HG03565 (cell line): ENCODE results near the gene ZNF268.

Experiments used
- ATAC-seq: cut with Tn5 transposase; IDR thresholded peaks from one replicate; pipeline ENCODE4 v1.9.1; 2021; ENCODE audit warnings: mild to moderate bottlenecking, moderate library complexity; ENCODE audit not compliant: unreplicated experiment

ZNF268 gene

DNA sequence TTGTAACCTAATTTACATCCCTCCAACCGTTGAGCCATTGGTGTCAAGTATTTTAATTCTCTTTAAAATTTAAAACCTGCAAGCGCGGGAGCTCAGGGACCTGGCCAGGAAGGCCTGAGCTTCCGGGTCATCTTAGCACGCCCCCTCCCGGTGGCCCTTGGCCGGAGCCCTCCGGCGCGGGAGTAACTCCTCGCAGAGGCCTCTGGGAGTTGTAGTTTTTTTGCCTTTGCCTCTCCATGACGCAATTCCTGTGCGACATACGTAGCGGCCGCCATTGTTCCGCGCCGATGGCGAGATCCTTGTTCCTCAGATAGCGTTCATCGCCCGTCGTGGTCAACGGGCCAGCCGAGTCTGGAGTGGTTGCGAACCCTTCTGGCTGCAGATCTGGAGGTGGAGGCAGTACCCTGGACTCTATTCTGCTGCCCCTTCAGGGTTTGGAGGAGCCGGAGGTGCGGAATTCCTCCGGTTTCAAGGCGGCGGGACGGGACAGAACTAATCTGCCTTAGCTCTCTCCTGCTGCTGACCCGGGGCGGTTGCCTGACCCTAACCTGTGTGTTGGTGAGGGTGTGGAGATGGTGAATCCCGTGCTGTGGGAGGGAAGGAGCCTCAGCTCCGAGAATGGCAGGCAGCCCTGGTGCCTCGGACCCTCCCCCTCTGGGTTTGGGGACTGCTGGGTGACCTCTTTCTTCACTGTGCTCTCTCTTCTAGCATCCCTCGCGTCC lies at the start of gene ZNF268:
ZNF268 (plus strand) TSS at position 258 of the 722 bp plus-strand sequence. CDS start 503 bp downstream, outside the sequence.
- peak; percentile 93 for ATAC-seq

DNA sequence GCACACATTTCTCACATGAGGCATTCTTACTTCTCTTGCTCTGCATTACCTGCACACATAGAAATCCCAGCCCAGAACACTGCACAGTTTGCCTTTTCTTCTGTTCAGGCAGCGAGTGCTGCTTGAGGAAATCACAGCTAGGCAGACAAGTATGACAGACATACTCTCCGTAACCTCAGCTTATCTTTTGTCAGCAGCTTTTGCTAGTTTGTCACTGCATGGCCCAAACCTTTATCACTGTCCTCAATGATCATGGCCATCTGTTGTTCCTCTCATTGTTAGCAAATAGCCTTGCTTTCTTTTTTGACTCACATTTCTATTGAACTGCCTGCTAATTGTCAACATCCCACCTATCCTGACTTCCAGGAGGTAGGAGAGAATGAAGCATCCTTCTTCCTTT lies 45.5 kb upstream of the ZNF268 start:
- no peak for ATAC-seq

DNA sequence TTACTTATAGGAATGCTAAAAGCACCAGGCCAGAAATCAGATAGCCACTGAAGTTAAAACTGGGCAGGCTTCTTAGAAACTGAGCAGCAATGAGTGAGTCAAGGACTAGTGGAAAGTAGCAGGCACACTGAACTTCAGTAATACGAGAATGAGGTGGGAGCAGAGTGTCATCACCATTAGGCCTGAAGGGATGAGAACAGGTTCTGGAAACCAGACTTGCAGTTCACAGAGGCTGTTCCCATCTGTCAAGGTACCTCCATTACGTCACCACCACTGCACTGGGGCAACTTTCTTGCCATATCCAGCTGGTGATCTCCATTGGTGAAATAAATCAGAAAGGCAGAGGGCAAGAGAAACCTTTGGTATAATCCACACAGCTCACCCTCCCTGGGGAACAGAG lies 35.3 kb upstream of the ZNF268 start:
- no peak for ATAC-seq

DNA sequence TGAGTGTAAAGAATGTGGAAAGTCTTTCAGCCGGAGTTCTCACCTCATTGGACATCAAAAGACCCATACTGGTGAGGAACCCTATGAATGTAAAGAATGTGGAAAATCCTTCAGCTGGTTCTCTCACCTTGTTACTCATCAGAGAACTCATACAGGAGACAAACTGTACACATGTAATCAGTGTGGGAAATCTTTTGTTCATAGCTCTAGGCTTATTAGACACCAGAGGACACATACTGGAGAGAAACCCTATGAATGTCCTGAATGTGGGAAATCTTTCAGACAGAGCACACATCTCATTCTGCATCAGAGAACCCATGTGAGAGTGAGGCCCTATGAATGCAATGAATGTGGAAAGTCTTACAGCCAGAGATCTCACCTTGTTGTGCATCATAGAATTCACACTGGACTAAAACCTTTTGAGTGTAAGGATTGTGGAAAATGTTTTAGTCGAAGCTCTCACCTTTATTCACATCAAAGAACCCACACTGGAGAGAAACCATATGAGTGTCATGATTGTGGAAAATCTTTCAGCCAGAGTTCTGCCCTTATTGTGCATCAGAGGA lies 25.1 kb upstream of the ZNF268 start:
- no peak for ATAC-seq

DNA sequence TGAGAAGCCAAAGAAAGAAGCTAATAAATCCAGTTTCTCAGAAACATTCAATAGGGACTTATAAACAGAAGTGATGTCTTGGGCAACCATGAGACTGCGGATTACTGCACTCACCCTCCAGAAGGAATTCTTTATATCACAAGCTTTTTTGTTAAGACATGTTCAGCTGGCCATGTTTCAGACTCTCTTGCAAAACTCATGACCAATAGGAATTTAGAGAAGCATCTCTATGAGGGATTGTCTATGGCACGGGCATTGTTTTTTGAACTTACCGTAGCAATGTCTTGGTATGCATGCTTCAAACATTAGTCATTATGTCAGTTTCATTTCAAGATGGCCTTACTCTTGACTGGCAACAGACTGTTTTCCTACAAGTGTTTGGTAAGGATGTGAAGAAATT lies 15.5 kb upstream of the ZNF268 start:
- no peak for ATAC-seq

DNA sequence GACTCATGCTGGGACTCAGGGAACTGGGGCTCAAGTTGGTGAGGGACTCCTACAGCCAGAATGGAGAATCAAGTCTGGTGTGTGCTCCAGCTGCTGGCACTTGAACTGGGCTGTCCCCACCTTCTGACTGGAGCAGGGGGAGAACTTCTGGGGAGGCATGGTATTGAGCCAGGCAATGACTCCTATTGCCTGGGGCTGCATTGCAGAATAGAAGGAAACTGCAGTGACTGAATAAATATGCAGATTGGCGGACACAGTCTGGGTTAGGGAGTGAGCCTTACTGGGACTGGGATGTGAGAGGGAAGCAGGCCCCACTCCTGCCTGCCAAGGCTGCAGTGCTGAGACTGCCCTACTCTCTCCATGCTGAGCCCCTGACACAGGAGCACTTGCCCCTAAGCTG lies 8.8 kb upstream of the ZNF268 start:
- ATAC-seq, result no peak

DNA sequence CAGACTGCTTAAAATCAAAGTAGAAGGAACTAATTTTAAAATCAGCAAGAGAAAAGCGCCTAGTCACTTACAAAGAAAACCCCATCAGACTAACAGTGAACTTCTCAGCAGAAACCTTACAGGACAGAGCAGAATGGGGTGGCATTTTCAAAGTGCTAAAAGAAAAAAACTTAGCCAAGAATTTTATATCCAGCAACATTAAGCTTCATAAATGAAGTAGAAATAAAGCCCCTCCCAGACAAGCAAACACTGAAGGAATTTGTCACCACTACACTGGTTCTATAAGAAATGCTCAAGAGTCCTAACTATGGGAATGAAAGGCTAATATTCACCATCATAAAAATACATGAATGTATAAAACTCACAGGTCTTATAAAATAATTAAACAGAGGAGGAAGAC lies 6.4 kb upstream of the ZNF268 start:
- no peak for ATAC-seq

DNA sequence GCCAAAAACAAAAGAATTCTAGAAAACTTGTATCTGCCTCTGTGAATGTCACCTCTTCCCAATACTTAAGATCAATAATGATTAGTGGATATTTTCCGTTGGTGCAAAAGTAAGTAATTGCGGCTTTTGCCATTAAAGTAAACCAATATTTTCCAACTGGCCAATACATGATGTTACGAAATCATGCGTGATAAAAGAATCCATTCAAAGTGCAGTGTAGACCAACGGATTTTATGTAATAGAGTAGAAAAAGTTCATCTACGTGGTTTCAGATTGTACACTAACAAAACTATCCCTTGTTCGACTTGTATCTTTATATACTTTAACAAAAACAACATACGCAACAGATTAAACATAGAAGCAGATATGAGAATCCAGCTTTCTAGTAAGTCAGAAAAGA lies 626 bp upstream of the ZNF268 start:
- no peak for ATAC-seq

DNA sequence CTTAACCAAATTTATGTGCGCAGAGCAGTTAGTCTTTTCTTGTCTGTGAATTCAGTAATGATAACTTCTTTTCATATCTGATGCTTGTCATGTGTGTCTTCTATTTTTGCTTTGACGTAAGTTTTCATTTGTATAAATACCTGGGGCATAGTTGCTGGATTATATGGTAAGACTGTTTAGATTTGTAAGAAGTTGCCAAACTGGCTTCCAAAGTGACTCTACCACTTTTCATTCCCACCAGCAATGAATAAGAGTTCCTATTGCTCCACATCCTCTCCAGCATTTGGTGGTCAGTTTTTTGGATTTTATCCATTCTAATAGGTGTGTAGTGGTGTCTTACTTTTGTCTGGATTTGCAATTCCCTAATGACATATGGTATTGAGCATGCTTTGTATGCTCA lies 8.9 kb downstream of the ZNF268 start:
- ATAC-seq, result no peak

DNA sequence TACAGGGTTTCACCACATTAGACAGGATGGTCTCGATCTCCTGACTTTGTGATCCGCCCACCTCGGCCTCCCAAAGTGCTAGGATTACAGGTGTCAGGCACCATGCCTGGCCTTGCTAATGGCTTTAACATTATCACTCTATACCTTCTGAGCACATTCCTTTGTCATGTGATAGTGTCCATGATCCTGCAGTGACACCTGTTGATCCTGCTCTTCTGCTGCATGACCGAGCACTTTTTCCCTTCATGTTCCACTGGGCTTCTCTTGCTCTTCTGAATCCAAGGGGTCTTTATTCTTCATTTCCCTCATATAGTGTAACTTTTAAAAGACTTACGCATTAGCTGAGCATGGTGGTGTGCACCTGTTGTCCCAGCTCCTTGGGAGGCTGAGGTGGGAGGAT lies 11.6 kb downstream of the ZNF268 start:
- ATAC-seq, result no peak

DNA sequence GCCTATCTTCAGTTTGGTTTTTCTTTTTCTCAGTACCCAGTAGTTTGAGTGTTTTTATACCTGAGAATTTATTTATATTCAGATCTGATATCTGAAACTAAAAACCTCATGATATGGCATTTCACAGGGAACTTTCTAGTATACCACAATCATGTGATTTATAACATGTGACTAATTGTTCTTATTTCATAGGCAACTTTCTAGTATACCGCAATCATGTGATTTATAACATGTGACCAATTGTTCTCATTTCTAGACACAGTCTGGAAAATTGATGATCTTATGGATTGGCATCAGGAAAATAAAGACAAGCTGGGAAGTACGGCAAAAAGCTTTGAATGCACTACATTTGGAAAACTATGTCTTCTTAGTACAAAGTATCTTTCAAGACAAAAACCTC lies 20.6 kb downstream of the ZNF268 start:
- no peak for ATAC-seq

DNA sequence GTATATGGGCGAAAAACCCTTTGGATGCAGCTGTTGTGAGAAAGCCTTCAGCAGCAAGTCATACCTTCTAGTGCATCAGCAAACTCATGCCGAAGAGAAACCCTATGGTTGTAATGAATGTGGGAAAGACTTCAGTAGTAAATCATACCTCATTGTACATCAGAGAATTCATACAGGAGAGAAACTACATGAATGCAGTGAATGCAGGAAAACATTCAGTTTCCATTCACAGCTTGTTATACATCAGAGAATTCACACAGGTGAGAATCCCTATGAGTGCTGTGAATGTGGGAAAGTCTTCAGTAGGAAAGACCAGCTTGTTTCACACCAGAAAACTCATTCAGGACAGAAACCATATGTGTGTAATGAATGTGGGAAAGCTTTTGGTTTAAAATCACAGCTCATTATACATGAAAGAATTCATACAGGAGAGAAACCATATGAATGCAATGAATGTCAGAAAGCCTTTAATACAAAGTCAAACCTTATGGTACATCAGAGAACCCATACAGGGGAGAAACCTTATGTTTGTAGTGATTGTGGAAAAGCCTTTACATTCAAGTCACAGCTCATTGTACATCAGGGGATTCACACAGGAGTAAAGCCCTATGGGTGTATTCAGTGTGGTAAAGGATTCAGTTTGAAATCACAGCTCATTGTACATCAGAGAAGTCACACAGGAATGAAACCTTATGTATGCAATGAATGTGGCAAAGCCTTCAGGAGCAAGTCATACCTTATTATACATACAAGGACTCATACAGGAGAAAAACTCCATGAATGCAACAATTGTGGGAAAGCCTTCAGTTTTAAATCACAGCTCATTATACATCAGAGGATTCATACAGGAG lies 21.4 kb downstream of the ZNF268 start:
- ATAC-seq, result no peak

DNA sequence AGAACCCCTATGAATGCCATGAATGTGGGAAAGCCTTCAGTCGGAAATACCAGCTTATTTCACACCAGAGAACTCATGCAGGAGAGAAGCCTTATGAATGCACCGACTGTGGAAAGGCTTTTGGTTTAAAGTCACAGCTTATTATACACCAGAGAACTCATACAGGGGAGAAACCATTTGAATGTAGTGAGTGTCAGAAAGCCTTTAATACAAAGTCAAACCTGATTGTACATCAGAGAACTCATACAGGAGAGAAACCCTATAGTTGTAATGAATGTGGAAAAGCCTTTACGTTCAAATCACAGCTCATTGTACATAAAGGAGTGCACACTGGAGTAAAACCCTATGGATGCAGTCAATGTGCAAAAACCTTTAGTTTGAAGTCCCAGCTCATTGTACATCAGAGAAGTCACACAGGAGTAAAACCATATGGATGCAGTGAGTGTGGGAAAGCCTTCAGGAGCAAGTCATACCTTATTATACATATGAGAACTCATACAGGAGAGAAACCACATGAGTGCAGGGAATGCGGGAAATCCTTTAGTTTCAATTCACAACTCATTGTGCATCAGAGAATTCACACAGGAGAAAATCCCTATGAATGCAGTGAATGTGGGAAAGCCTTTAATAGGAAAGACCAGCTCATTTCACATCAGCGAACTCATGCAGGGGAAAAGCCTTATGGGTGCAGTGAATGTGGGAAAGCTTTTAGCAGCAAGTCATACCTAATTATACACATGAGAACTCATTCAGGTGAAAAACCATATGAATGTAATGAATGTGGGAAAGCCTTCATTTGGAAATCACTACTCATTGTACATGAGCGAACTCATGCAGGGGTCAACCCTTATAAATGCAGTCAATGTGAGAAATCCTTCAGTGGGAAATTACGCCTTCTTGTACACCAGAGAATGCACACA lies 22.3 kb downstream of the ZNF268 start:
- no peak for ATAC-seq

DNA sequence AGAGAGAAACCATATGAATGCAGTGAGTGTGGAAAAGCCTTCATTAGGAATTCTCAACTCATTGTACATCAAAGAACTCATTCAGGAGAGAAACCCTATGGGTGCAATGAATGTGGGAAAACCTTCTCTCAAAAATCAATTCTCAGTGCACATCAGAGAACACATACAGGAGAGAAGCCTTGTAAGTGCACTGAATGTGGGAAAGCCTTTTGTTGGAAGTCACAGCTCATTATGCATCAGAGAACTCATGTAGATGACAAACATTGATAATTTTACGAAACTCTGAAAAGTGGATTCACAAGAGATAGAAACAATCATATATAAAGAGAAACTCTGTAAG lies 22.9 kb downstream of the ZNF268 start:
- no peak for ATAC-seq

DNA sequence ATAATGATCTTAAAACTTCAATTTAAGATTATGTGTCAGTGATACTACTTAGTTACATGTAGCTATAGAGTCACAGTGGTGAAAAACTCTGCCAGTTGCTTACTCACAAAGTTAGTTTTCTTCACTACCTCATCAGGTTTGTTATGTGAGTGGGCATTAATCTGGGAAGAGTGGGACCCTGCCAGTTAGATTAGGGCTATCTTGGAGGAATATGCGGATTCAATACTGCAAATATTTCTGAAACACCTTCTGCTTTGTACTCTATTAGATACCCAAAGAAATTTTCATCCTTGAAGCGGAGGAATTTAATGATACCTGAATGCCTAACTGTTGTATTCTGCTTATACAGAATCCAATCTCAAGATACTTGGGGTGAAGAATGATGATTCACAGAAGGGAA lies 25.1 kb downstream of the ZNF268 start:
- no peak for ATAC-seq

DNA sequence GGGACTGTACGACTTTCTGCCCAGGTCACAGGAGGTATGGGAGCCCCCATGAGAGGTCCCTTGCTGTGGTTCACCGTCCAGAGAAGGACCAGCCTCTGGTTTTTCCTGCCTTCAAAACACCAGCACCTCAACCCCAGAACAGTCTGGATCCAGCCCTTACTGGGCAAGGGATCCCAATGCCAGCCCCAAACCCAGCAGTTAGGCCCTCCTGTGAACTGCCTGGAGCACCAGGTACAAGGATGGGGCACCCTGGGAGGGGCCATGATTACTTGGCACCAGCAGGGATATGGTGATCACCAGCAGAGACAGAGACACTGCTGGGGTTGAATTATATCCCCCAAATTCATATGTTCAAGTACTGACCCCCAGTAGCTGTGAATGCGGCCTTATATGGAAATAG lies 34.4 kb downstream of the ZNF268 start:
- ATAC-seq, result no peak

DNA sequence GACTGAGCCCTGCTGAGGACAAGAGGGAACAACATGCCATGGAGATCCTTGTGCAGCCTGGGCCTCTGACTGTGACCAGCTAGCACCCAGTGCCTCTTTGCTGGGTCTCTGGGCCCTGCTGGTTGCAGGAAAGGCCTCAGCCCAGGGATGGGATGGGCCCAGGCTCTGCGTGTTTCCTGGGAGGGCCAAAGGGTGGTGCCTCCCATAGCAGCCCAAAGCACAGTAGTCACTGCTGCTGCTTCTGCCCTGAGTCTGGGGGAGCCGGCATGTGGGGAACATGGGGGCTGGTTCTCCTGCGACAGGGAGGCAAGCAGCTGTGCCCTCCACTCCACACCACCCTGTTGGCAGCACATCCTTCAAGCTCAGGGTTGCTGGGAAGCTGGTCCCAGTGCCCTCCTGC lies 35.9 kb downstream of the ZNF268 start:
- no peak for ATAC-seq

DNA sequence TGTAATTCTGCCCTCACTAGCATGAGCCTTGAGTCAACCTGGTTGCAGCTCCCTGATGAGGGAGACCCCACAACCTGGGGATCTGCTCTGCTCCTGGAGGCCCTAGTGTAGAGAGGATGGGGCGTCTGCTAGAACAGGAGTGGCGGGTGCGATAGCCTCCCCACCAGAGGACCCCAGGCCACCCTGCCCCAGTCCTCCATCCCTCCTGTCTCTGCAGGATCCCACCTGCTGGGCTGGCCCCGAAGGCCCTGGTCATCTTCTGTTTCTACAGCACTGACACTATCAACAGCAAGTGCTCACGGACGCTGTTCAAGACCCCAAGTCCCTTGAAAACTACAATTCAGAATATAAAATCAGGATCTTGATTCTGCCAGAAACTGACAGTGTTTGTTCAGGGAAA lies 39.2 kb downstream of the ZNF268 start:
- no peak for ATAC-seq

DNA sequence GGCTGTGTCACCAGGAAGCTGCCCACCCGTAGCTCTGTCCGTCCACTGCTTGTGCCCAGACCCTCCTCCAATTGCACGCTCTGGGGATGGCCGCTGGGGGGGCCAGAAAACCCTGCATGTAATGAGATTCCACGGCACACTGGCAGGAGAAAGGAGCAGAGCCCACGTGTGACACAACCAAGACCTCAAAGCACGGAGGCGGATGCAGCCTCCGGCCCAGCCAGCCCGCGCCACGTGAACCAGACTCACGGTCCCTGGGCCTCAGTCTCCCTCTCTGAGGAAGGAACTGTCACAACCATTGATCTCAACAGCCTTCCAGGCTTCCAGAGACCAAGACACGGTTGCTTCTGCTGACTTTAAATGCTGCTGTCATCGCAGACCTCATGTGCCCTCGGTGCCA lies 39.9 kb downstream of the ZNF268 start:
- no peak for ATAC-seq

DNA sequence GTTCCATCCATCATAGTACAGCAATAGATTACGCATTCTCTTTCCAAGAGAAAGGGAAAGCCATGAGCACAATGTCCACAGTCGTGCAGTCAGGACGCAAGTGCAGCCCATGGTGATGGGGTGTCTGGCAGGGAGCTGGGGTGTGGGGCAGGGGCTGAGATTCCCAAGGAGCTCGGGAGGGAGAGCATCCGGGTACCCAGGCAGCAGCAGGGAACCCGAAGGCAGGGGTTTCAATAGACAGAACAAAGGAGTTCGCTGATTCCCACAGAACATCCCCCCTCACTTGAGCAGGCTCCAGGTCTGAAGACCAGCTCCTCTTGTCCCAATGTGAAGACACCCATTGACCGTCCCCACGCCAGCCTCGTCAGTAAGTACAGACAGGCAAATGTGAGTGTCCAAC lies 40.9 kb downstream of the ZNF268 start:
- no peak for ATAC-seq

DNA sequence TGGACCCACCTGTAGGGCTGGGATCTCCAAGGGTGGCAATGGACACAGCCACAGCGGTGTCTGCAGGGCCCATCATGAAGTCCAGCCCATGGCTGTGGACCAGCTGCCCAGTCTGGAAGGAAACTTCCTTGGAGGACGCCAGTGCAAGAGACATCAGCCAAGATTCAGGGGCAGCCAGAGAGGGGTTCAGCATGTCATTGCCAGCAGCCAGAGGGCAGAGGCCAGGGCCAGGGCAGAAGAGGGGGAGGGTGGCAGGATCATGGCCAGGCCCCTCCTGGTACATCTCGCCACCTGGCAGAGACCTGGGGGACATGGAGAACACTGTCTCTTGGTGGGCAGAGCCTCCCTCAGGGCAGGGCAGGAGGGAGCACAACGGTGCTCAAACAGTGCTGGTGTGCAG lies 44.2 kb downstream of the ZNF268 start:
- ATAC-seq, result no peak
